K562 (cell line): ENCODE measurements around the gene CCNC. TPM values are rescaled to one million over a fixed set of nuclear protein-coding genes. Genes with fewer than 3 reads are reported as not detected.
A peak's percentile ranks its signal among the peaks of the same experiment; 100 is the strongest.

Experiments used
- ATAC-seq: fragments of 200-7000 bp; cut with Tn5 transposase; 3 replicates; pipeline ENCODE4 v1.9.1; 2020; ENCODE audit warnings: moderate library complexity
- Bru-seq: library from RNA; stranded (reverse); fragments of 400-500 nt; gene quantifications from one replicate; lab custom pipeline; 2021; lab: Mats Ljungman, UMichigan
- BruChase-seq, 2 experiments: library from RNA; stranded (reverse); fragments of 400-500 nt; gene quantifications; one replicate each; lab custom pipeline; 2021; lab: Mats Ljungman, UMichigan
- BruUV-seq: library from RNA; stranded (reverse); fragments of 400-500 nt; replicated peaks from 2 replicates; lab custom pipeline; 2021; lab: Mats Ljungman, UMichigan
- CTCF ChIA-PET: fragments of 300-600 bp; formaldehyde crosslinking; extraction: SDS; loops from one replicate; lab custom pipeline; 2021; ENCODE audit warnings: low intra/inter-chr PET ratio; lab: Yijun Ruan, JAX
- POLR2A ChIA-PET: fragments of 300-600, 350-650 bp; sonication (Branson Sonifier 250); formaldehyde crosslinking; extraction: SDS; loops from one replicate; lab custom pipeline; 2021; ENCODE audit warnings: antibody characterized with exemption, inconsistent platforms; lab: Yijun Ruan, JAX
- DNase-seq, 4 experiments: peaks; one replicate each; pipeline versions ENCODE4 v3.0.0 to v3.0.0-alpha.2; 2011 to 2018; ENCODE audit warnings: low spot score in 3 of 4, mixed read lengths in 3 of 4; ENCODE audit errors: extremely low read depth in 1 of 4
- FAIRE-seq: peaks from 2 replicates; lab custom pipeline; 2011; peaks lifted over from hg19 to GRCh38; lab: Jason Lieb, UNC
- H2AFZ ChIP-seq: 2 replicates; pipeline ENCODE4 v1.6.0; 2011; ENCODE audit warnings: low read depth, low read length, control low read depth, inconsistent platforms
- H3K27ac ChIP-seq: fragments of 200-600 bp; 3 replicates; pipeline ENCODE4 v1.8.0; 2011; ENCODE audit warnings: low read depth, mild to moderate bottlenecking, control low read depth, inconsistent platforms, low read length, moderate library complexity, mixed read lengths; ENCODE audit errors: extremely low read depth
- H3K27me3 ChIP-seq, 2 experiments: fragments of 300-600 bp in 1 of 2; 2 replicates in 1 of 2; 3 replicates in 1 of 2; pipeline versions ENCODE4 v1.6.0 to v1.8.0; 2011; ENCODE audit warnings: inconsistent platforms in 2 of 2, low read length in 2 of 2, mild to moderate bottlenecking in 1 of 2, mixed read lengths in 1 of 2, moderate library complexity in 1 of 2; ENCODE audit not compliant: control insufficient read depth in 2 of 2, insufficient read depth in 2 of 2
- H3K36me3 ChIP-seq: fragments of 300-600 bp; 3 replicates; pipeline ENCODE4 v1.8.0; 2011; ENCODE audit warnings: mild to moderate bottlenecking, low read length, inconsistent platforms; ENCODE audit not compliant: control insufficient read depth, insufficient read depth
- H3K4me1 ChIP-seq, 2 experiments: fragments of 200-600 bp in 1 of 2; replicated peaks in 1 of 2; 2 replicates in 1 of 2; 3 replicates in 1 of 2; pipeline versions ENCODE4 v1.5.1 to v1.8.0; 2011; ENCODE audit warnings: inconsistent platforms in 2 of 2, low read length in 2 of 2, mild to moderate bottlenecking in 1 of 2, mixed read lengths in 1 of 2, moderate library complexity in 1 of 2; ENCODE audit not compliant: control insufficient read depth in 2 of 2, insufficient read depth in 2 of 2
- H3K4me2 ChIP-seq: 2 replicates; pipeline ENCODE4 v1.6.1; 2011; ENCODE audit warnings: low read length, control low read depth, inconsistent platforms, mixed read lengths; ENCODE audit not compliant: insufficient read depth
- H3K4me3 ChIP-seq: fragments of 200-600 bp; sonication (generic), shearing (Covaris generic); 2 replicates; pipeline ENCODE4 v1.5.1; 2016; ENCODE audit warnings: control low read depth, inconsistent platforms
- H3K79me2 ChIP-seq: fragments of 200-600 bp; 3 replicates; pipeline ENCODE4 v1.8.0; 2011; ENCODE audit warnings: low read length, inconsistent platforms; ENCODE audit not compliant: control insufficient read depth, insufficient read depth
- H3K9ac ChIP-seq, 2 experiments: 2 replicates each; pipeline versions ENCODE4 v1.6.0 to v1.6.1; 2011; ENCODE audit warnings: low read depth in 2 of 2, low read length in 2 of 2, control low read depth in 1 of 2, inconsistent platforms in 1 of 2, mild to moderate bottlenecking in 1 of 2, mixed read lengths in 1 of 2; ENCODE audit not compliant: insufficient read depth in 1 of 2
- H3K9me1 ChIP-seq: one replicate; pipeline ENCODE4 v1.6.0; 2011; ENCODE audit warnings: inconsistent platforms, mild to moderate bottlenecking, low read length, moderate library complexity; ENCODE audit not compliant: control insufficient read depth, insufficient read depth
- H3K9me3 ChIP-seq: replicated peaks from 2 replicates; pipeline ENCODE4 v1.5.1; 2011; ENCODE audit warnings: low read depth, low read length, inconsistent platforms; ENCODE audit not compliant: control insufficient read depth, insufficient read depth
- H4K20me1 ChIP-seq: replicated peaks from 2 replicates; pipeline ENCODE4 v1.6.1; 2011; ENCODE audit warnings: low read length, inconsistent platforms, mixed read lengths; ENCODE audit not compliant: control insufficient read depth, insufficient read depth
- ELF4 ChIP-seq: fragments of 450-650 bp; formaldehyde crosslinking; IDR thresholded peaks from 2 replicates; pipeline ENCODE4 v1.4.0; 2022; ENCODE audit warnings: missing genetic modification characterization
- MXI1 ChIP-seq: IDR thresholded peaks from 2 replicates; pipeline ENCODE4 v1.6.1; 2011; ENCODE audit warnings: low read depth, mild to moderate bottlenecking, improper control_type of control experiment, low read length
- TBP ChIP-seq: optimal IDR thresholded peaks from 2 replicates; pipeline ENCODE3; 2011; ENCODE audit warnings: low read depth, low read length, improper control_type of control experiment
- ZFP91 ChIP-seq: sonication (generic); formaldehyde crosslinking; IDR thresholded peaks from 2 replicates; pipeline ENCODE4 v1.8.0; 2022; ENCODE audit warnings: mild to moderate bottlenecking, missing genetic modification reagents
- ZNF347 ChIP-seq: fragments of 450-650 bp; formaldehyde crosslinking; IDR thresholded peaks from 2 replicates; pipeline ENCODE4 v1.4.0; 2020; ENCODE audit warnings: low read depth, mild to moderate bottlenecking, moderate library complexity
- WGBS: fragments of 100-300 bp; shearing (Covaris generic); methylation state at CpG from one replicate; pipeline ENCODE4 v1.1.6; 2016; ENCODE audit warnings: low coverage, mixed read lengths; ENCODE audit not compliant: insufficient coverage; ENCODE audit errors: missing lambda C conversion rate; 5-methylcytosine and 5-hydroxymethylcytosine counted together
- in situ Hi-C: fragments of 300-500 bp; cut with MboI; formaldehyde crosslinking; loops from 4 replicates; pipeline ENCODE4 v1.15.0; 2018; ENCODE audit warnings: inconsistent platforms, mixed read lengths
- intact Hi-C: fragments of 100-400 bp; cut with micrococcal nuclease; formaldehyde crosslinking; loops from 2 replicates; pipeline ENCODE4 v1.14.2; 2022
- long read RNA-seq, 3 experiments: library from polyadenylated mRNA in 2 of 3; library from RNA in 1 of 3; unstranded in 2 of 3; stranded (forward) in 1 of 3; transcript quantifications; one replicate each; pipeline ENCODE4 v2.0.0, GENCODE V29; 2019 to 2022
- polyA minus RNA-seq, 3 experiments: library from RNA; depleted of rRNA, polyadenylated mRNA; stranded (reverse); fragments of >200 nt; gene quantifications; 2 replicates each; pipeline ENCODE4 v1.2.3, GENCODE V29; 2011
- polyA plus RNA-seq, 8 experiments: library from polyadenylated mRNA; depleted of rRNA in 4 of 8; stranded (reverse) in 5 of 8; unstranded in 3 of 8; fragments of >200 nt; fragmentation: Nextera tagmentation in 2 of 8; fragmentation: Illumina TruSeq in 1 of 8; extraction: Ambion mirVana in 2 of 8; extraction: Trizol in 1 of 8; gene quantifications; 2 replicates each; pipeline versions ENCODE4 v1.2.1 to v1.2.3, GENCODE V29; 2011 to 2014; ENCODE audit warnings: inconsistent platforms in 1 of 8, missing spikeins in 1 of 8
- total RNA-seq, 7 experiments: library from RNA; depleted of rRNA in 6 of 7; stranded (reverse); fragments of >200 nt in 6 of 7; fragmentation: Illumina TruSeq in 2 of 7; extraction: Trizol in 2 of 7; gene quantifications; 2 replicates each; pipeline versions ENCODE4 v1.2.1 to v1.2.3, GENCODE V29; 2011 to 2021; ENCODE audit warnings: low replicate concordance in 1 of 7
- TF ChIP-seq, protein P1 (sequence below): fragments of 250-450 bp; sonication (Bioruptor Pico); IDR thresholded peaks from 2 replicates; pipeline ENCODE4 v1.5.0; 2021; ENCODE audit warnings: mild to moderate bottlenecking, moderate library complexity

The CCNC gene
- 27.7 and 78.8 TPM in 2 replicates for total RNA-seq (2011; cell fraction: chromatin; rRNA removed; ENCODE audit: low replicate concordance)
- 14.0 and 22.8 TPM in 2 replicates for total RNA-seq (2011; cell fraction: nucleolus; rRNA removed)
- 47.8 and 85.7 TPM in 2 replicates for total RNA-seq (2011; cell fraction: nucleoplasm; rRNA removed)
- total RNA-seq (2014; rRNA removed) = 64.0 and 68.7 TPM in 2 replicates
- total RNA-seq (2014; rRNA removed; fragmentation: Illumina TruSeq; extraction: Trizol) = 121 and 138 TPM in 2 replicates
- total RNA-seq (2015; rRNA removed; fragmentation: Illumina TruSeq; extraction: Trizol) = 93.0 and 99.6 TPM in 2 replicates
- total RNA-seq (2021) = 72.4 and 73.3 TPM in 2 replicates
- 126 and 138 TPM in 2 replicates for polyA plus RNA-seq (2011; rRNA removed)
- 19.3 and 47.0 TPM in 2 replicates for polyA plus RNA-seq (2011; cell fraction: cytosol; rRNA removed)
- polyA plus RNA-seq (2011; cell fraction: nucleus; rRNA removed) = 38.0 and 84.7 TPM in 2 replicates
- polyA plus RNA-seq (2012) = 52.6 and 64.4 TPM in 2 replicates
- polyA plus RNA-seq (2014; fragmentation: Illumina TruSeq; extraction: Trizol) = 81.1 and 91.7 TPM in 2 replicates
- 100 to 1,000 TPM; 133 to 177 TPM for polyA plus RNA-seq (2014; fragmentation: Nextera tagmentation; extraction: Ambion mirVana)
- polyA plus RNA-seq (2014; rRNA removed) = 78.1 and 79.2 TPM in 2 replicates
- 161 and 163 TPM in 2 replicates for polyA minus RNA-seq (2011; rRNA and poly(A)+ RNA removed)
- 62.2 and 63.7 TPM in 2 replicates for polyA minus RNA-seq (2011; cell fraction: cytosol; rRNA and poly(A)+ RNA removed)
- polyA minus RNA-seq (2011; cell fraction: nucleus; rRNA and poly(A)+ RNA removed) = 28.0 and 43.1 TPM in 2 replicates
- percentile 94 among the genes with signal in this experiment for Bru-seq, nascent RNA
- BruChase-seq, experiment 1, labeled RNA remaining after a 2-hour chase = percentile 97 among the genes with signal in this experiment
- BruChase-seq, experiment 2, labeled RNA remaining after a 6-hour chase = percentile 97 among the genes with signal in this experiment
- long read RNA-seq, experiment 1, transcript CCNC-207 (12 exons, 1,426 nt) = minor isoform, 34 of 467 reads
- long read RNA-seq, experiment 1, transcript CCNC-210 (12 exons, 2,473 nt) = major isoform, 348 of 467 reads
- long read RNA-seq, experiment 1, transcript CCNC-209 (13 exons, 2,186 nt) = minor isoform, 8 of 467 reads
- long read RNA-seq, experiment 1, partial matches to known transcripts = 11 of 467 reads
- long read RNA-seq, experiment 1, other reads (novel, unspliced or antisense) = 57 of 467 reads
- long read RNA-seq, experiment 2, transcript CCNC-207 (12 exons, 1,426 nt) = minor isoform, 5 of 75 reads
- long read RNA-seq, experiment 2, transcript CCNC-210 (12 exons, 2,473 nt) = major isoform, 10 of 75 reads
- long read RNA-seq, experiment 2, partial matches to known transcripts = 10 of 75 reads
- long read RNA-seq, experiment 2, other reads (novel, unspliced or antisense) = 50 of 75 reads
- long read RNA-seq, experiment 3, transcript CCNC-210 (12 exons, 2,473 nt) = major isoform, 115 of 150 reads
- long read RNA-seq, experiment 3, transcript CCNC-207 (12 exons, 1,426 nt) = minor isoform, 18 of 150 reads
- long read RNA-seq, experiment 3, partial matches to known transcripts = 3 of 150 reads
- long read RNA-seq, experiment 3, other reads (novel, unspliced or antisense) = 11 of 150 reads

GRCh38 chr6:99568103-99568933 lies at the start of gene CCNC:
Gene CCNC (minus strand): TSS chr6:99568660. CDS start chr6:99568527, 133 bp downstream.
- CTCF ChIA-PET = no interaction called here
- Histone ChIP-seq H3K4me2 (peak within 1 kb of the TSS; percentile 91), H3K4me1 (peaks cover 0 to 11% of the 10 kb centered on the region in 2 experiments; a peak in 1 of 5 replicates)
- no peak for TF ChIP-seq ELF4 (CRISPR knock-in tag)
- TF ChIP-seq ZNF347 (CRISPR knock-in tag) = no peak
- no peak for TF ChIP-seq MXI1
- TF ChIP-seq TBP = peak; percentile 97
- TF ChIP-seq, protein P1, sequence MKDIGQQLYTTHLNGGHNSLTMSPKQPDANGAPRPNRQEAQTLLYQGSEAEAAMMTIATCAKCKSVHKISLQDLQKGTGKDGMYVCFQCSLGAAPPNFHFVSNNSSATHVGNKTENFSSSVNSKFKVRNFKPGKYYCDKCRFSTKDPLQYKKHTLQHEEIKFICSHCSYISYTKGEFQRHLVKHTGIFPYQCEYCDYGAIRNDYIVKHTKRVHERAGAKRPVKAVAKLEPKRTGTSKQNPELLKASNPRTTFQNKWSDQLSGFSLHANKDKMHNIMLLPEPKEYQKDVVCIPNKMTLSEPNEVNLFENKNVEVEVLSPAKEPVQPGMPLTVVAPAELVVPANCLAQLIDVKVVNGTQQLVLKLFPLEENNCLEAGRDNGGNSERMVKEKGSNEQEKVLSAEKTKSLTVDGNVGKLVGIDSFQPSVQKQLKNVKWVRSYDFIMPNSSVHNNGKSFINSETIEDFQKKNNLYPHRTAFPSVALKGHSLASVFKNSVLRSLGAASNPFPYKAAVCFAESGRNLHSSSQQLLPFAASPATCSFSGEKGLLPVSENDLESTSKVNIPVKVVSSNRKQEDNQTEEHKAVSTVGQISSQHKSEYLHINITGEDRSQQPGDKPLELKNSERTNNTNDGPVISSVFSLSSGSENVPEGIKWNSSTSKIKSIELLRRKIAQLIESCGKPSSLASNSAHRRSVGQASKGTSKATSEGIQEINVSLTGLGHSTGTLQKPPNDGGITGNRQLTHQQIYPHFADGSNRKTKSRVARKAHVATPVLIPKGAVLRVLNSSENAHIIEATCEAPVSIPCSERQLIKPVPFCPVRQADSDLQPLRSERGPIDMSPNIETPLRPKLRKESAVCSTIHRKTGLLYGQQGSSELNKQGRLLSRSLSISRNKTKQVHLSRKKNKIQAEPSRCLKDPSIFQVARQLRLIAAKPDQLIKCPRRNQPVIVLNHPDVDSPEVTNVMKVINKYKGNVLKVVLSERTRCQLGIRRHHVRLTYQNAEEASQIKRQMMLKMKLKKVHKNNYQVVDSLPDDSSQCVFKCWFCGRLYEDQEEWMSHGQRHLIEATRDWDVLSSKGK (CRISPR knock-in tag) = no peak
- no peak for TF ChIP-seq ZFP91 (CRISPR knock-in tag)

More at GRCh38 chr6:99568103-99568933, at the start of gene CCNC:
- no peaks in the 10 kb centered on the region for H3K27me3 ChIP-seq
- peak; percentile 96 for FAIRE-seq
- under 1% methylated on average over 51 of the region's 64 CpGs for WGBS
- peak within 1 kb of the TSS; percentile 90 for H3K27ac ChIP-seq
- peaks cover 2% of the 10 kb centered on the region for H3K36me3 ChIP-seq
- peak within 1 kb of the TSS; percentile 92 to 98 for H3K9ac ChIP-seq
- intact Hi-C loops = loop anchor here (2.0 kb wide), 1 partner anchor 54 kb away; the partner anchor contains the start of gene USP45
- H3K79me2 ChIP-seq = peaks cover 53% of the 10 kb centered on the region
- H2AFZ ChIP-seq = peak within 1 kb of the TSS; percentile 91
- H3K9me3 ChIP-seq = no peaks in the 10 kb centered on the region; the same call in 1 of the 2 replicates
- peak within 1 kb of the TSS; percentile 91 for H3K4me3 ChIP-seq
- H4K20me1 ChIP-seq = no peaks in the 10 kb centered on the region; the same call in 1 of the 2 replicates
- no peaks in the 10 kb centered on the region for H3K9me1 ChIP-seq
- ATAC-seq = peak; percentile 96
- TSS peak; percentile 50 for BruUV-seq
- in situ Hi-C loops = no loop called here
- POLR2A ChIA-PET = interaction anchor here (0.7 to 1.7 kb wide), 21 partner anchors 9 to 143 kb away, joined by 3 to 10 read pairs (median 4); partner anchors contain the start of gene USP45
- DNase-seq = peak; percentile 84 to 93 (median 88)
